G401.6 (cell line): Measurements from ENCODE around the gene BCLAF1.
A peak's percentile ranks its signal among the peaks of the same experiment; 100 is the strongest.
"Not testable (repeated sequence)": the region's sequence is repeated elsewhere in the genome, so short reads cannot be mapped to it uniquely, and the experiment has no call there.

Experiments used
- FAIRE-seq: peaks from 2 replicates; lab custom pipeline; 2012; peaks lifted over from hg19 to GRCh38; lab: Jason Lieb, UNC

The BCLAF1 gene

DNA sequence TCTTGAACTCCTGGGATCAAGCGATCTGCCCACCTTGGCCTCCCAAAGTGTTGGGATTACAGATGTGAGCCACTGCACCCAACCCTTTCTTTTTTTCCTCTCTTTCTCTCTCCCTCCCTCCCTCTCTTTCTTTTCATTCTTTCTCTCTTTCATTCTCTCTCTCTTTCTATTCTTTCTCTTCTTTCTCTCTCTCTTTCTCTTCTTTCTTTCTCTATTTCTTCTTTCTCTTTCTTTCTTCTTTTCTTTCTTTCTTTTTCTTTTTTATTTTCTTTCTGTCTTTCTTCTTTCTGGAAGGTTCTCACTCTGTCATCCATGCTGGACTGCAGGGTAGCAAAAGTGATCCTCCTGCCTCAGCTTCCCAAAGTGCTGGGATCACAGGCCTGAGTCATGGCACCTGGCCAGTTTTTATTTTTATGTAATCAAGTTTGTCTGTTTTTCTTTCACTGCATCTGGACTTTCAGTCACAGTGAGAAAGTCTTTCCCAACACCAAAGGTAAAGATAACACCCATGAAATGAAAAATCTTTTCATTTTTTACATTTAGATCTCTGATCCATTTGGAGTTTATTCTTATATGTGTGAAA lies 20.2 kb upstream of the BCLAF1 start:
- no peak for FAIRE-seq

DNA sequence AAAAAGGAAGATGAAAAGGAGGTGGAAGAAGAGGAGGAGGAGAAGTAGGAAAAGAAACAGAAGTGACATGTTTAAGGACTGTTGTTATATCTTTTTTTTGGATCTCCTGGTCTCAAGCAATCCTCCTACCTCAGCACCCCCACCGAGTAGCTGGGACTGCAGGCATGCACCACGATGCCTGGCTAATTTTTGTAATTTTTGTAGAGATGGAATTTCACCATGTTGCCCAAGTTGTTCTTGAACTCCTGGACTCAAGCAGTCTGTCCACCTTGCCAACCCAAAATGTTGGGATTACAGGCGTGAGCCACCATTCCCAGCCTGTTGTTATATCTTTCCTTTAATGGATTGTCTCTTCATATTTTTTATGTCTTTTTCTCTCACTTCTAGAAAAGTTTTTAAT lies 19.5 kb upstream of the BCLAF1 start:
- FAIRE-seq = no peak

DNA sequence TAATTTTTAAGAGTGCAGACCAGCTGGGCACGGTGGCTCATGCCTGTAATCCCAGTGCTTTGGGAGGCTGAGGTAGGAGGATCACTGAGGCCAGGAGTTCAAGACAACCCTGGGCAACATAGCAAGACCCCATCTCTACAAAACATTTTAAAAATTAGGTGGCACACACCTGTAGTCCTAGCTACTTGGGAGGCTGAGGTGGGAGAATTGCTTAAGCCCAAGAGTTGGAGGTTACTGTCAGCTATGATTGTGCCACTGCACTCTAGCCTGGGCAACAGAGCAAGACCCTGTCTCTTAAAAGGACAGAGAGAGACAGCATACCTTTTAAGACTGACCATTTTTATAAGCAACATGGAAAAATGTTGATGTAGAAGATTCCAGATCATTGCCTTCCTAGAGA lies 18.8 kb upstream of the BCLAF1 start:
- not testable (repeated sequence) for FAIRE-seq

DNA sequence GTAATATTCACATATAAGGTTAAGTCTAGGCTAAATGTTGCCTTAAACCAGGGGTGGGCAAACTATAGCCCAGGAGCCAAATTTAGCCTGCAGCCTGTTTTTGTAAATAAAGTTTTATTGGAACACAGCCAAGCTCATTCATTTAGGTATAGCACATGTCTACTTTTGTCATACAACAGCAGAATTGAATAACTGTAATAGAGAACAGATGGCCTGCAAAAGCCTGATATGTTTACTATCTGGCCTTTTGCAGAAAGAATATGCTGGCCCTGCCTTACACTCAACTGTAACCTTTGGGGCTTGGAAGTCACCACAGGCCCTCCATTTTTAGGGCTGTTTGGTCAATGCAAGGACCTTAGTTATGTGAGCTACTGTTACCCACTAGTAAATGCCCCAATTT lies 17.7 kb upstream of the BCLAF1 start:
- FAIRE-seq = no peak

DNA sequence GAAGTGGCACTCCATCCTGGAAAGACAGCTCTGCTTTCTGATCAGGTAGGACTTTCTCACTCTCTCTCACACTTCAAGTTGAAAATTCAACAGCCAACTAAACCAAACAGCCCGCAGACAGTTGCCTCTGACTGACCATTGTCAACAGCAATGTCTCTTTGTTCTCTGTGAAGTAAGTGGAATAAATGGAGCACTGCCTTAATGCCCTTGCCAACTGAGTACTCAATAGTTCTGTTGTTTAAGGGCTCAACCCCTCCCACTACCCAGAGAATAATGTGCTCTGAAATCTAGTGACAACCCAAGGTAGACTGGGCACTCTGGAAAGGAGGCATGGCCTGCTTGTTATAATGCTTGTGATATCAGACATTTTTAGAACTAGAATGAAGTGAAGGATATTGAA lies 16.8 kb upstream of the BCLAF1 start:
- no peak for FAIRE-seq

DNA sequence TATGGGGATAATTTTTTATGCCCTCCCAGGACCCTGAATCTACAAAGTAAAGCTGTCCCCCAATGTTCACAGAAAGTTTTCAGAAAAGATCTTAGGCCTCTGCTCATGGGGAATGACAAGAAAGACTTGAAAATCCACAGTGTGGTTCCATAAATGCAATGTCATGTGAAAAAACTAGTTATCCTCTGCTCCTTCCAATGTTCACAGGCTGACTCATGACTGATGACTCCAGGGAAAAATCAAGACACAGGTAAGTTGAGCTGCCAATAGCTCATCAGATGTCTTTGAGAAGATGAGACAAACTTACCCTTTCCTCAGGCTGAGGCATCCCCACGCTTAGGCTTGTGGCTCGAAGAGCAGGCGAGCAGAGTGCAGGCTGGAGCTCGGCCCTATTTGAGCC lies 14.8 kb upstream of the BCLAF1 start:
- no peak for FAIRE-seq

DNA sequence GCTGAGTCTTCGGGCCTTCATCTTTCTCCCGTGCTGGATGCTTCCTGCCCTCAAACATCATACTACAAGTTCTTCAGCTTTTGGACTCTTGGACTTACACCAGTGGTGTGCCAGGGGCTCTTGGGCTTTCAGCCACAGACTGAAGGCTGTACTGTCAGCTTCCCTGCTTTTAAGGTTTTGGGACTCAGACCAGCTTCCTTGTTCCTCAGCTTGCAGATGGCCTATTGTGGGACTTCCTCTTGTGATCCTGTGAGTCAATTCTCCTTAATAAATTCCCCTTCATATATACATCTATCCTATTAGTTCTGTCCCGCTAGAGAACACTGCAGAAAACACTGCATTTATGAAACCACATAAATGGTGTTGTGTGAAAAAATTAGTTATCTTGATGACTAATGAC lies 13.9 kb upstream of the BCLAF1 start:
- FAIRE-seq = no peak

DNA sequence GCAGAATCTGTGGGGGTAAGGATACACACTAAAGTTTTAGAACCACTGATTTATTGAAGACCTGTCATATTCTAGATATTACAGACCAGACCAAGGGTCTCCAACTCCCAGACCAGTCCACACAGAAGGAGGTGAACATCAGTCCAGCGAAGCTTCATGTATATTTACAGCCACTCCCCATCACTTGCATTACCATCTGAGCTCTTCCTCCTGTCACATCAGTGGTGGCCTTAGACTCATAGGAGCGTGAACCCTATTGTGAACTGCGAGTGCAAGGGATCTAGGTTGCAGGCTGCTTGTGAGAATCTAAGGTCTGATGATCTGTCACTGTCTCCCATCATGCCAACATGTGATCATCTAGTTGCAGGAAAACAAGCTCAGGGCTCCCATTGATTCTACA lies 5.0 kb upstream of the BCLAF1 start:
- no peak for FAIRE-seq

DNA sequence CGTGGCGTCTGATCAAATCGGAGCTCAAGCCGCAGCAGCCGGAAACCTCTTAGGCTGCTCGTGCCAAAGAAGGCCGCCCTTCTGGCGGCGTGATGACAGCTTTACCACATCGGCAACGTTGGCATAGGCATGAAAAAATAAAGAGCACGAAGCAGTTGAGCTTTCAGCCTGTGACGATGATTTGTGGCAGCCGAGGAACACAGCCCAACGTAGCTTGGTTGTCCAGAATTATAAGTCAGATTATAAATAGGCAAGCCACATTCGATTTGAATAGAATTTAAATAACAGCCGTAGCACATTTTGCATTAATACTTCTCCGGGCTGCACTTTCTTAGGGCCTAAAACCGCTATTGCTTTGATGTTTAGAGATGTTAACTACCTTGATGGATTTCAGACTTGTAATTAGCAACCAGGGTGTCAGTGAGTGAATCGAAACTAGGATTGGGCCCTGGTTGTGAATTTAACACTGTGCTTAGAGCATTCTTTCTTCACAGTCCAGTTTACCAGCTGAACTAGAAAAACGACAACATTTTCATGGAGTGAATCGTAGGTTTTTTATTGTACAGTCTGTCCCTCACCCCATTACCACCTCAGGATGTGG lies 864 bp upstream of the BCLAF1 start:
- no peak for FAIRE-seq

DNA sequence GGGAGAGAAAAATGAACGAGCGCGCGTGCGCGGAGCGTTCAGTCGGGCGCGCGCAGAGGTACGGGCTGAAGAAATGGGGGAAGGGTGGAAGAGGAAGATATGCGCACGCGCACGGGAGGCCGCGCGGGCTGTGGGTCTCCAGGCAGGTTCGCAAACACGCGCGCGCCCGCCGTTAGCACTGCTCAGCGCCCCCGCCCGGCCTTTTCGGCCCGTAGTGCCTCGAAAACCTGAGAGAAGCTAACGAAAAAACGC lies 393 bp downstream of the BCLAF1 start:
- FAIRE-seq = no peak

DNA sequence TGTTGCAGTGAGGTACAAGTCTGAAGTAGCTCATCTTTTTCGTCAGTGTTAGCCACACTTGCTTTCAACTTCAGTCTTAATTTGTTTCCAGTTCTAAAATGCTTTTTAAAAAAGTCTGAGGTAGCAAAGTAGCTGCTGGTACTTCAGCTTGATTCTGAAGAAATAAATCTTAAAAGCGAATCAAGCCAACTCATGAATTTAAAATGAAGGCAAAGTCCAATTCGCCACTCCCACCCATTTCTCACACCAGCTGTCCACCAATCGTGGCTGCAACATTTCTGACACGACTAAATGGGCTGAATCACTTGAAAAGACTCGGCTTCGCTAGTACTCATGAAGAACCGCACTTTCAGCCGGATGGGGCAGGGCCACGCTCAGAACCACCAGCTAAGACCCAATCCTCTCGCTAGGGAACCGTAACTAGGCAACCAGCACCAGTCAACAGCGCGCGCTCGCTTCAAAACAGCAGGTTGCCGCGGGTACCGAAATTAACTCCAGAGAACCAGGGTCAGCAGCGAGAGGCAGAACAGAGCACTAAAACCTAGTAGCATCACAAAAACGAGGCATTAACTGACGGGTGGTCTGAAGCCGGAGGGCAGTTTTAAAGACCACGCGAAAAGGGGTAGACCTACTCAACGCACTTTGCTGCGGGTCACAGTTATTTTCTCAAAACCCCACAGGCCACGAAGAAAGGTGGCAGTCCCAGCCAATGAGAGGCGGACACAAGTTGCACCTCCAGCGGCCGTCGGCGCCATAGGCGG lies 900 bp downstream of the BCLAF1 start:
- no peak for FAIRE-seq

DNA sequence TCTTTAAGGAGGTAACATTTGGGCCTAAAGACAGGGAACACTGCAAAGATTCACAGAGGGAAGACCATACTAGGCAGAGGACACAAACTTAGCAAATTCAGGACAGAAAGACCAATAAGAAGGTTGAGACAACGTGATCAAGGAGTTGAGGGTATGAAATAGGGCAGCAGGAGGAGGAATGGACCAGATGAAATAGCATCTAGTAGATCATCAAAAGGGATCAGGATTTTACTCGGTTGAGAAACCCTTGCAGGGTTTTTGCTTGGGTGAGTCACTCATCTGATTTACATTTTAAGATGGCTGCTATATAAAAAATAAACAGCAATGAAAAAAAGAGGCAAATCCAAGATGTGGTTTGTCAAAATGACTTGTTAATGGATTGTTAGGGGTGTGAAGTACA lies 4.7 kb downstream of the BCLAF1 start:
- no peak for FAIRE-seq

DNA sequence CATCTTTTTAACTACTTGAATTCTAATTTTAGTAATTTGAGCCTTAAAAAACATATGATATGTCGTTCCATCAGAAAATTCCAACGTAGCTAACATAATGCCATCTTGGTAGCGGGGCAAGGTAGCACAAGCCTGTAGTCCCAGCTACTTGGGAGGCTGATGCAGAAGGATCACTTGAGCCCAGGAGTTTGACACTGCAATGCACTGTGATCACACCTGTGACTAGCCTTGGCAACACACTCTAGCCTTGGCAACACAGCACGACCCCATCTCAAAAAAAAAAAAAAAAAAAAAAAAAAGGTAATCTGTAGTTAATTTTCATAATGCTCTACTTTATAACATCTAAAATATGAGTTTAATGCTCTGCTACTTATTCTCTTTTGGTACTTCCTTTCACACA lies 6.7 kb downstream of the BCLAF1 start:
- FAIRE-seq = no peak

DNA sequence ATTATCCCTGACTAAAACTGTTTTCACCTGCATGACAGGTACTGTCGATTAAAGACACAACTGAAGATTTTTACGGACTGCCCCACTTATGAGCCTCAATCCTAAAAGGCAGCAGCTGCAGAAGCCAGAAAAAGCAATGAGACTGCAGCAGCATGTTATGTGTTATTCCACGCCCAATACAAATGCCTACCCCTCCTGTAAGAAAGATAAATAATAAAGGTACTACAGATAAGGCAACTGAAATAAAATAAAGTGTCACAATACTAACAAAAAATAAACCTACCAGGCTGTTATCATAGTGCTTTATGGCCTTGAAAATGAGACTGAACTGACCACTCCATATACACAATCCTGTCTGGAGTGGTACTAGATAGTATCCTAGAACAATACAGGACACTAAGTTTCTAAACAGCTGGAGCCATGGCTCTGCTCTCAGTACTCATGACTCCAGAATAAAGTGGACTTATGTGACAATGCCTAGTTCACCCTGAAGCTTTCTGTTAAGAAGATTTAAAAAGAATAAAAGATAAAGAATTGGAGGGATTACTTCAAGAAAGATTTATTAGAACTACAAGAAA lies 9.5 kb downstream of the BCLAF1 start:
- FAIRE-seq = no peak

DNA sequence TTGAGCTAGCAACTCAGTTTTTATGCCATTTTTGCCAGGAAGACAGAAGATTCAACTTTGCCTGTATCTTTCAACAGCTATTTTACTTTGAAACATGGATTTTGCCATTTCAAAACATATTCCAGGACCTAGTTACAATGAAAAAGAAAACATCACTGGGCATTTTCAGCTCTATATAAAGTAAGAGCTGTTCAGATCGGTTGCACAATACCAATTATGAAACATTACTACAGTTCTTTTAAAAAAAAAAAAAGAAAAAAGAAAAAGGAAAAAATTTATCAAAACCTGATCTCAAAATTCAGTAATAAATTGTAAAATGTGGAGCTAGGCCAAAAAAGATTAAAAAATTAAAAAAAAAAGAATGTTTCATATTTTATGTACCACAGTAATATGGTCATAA lies 15.6 kb downstream of the BCLAF1 start:
- FAIRE-seq = no peak

DNA sequence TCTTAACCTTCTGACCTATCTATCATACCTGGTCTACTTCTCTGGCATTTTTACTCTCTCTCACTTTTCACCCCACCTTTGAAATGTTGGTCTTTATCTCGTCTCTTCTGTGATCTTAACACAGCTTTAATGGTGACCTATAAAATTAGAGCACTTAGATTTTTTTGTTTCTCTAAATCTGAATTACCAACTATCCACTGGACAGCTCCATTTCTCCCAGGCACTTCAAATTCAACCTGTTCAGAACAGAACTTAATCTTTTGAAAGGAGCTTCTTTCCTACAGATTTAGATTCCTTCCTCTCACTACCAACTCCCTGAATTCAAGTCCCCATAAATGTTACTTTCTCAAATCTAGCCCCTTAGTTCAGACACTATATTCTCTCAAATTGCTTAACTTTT lies 24.5 kb downstream of the BCLAF1 start:
- FAIRE-seq = no peak

DNA sequence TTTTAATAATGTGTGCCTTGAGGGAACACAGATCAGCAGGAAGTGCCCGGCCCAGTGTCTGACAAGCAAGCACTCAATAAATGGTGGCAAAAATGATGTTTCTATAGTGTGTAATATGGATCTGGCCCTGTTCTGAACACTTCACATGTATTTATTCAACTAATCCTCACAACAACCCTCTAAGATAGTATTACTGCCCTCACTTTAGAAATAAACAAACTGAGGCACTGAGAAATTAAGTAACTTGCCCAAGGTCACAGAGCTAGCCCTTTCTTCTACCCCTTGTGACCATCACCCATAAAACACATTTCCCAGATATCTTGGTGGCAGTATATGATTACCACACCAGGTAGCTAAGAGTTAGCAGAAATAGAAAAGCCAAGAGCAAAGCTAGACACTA lies 26.7 kb downstream of the BCLAF1 start:
- no peak for FAIRE-seq

DNA sequence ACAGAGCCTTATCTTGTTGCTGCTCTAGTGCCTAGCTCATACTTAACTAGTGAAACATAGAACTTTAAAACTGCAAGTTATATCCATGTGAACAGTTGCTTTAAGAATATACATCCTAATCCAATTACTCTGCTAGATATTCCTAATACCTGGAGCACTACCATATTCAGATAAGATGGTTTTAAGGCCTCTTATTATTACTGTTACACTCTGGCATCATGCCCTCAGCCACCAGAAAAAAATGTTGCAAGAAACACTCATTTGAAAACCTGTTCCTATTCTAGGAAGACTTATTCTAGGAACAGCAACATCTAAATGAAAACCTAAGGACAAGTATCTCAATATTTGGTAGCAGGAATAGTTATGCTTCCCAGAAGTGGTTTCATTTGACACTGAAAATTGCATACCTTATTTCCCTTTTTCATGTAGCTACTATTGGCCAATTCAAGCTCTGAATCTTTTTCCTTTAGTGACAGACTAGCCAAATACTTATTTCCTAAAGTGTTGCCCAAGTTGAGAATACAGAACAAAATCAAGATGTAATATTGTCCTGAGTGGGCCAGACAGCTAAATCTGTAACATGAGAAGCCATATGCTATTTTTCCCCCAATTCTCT lies 34.7 kb downstream of the BCLAF1 start:
- no peak for FAIRE-seq

DNA sequence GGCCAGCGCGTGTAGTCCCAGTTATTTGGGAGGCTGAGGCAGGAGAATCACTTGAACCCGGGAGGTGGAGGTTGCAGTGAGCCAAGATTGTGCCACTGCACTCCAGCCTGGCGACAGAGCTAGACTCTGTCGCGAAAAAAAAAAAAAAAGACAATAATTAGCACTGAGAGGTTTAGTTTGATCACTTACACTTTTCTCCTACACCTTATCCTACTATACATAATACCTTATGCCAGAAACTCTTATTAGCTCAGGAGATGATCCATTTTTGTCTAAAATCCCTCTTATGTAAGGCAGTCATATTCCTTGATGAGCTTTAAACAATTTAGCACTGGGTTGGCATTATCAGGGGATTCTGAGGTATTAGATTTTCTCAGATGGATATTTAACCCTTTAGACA lies 35.9 kb downstream of the BCLAF1 start:
- FAIRE-seq = no peak

DNA sequence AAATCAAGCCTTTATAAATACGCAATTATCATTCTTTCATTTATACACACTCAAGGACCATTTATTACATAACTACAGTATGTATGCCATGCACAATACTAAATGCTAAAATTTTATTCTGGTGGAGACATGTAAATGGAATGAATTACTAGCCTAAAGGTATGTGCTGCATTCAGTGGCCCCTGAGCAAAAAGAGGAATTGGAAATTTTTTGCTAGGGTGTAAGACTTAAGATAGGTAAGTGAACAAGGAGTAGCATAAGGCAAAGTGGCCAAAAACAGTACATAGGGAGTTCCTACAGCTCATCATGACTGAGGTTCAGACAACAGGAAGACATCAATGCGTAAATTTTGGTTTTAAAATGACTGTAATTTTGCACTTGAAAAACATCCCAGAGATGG lies 37.2 kb downstream of the BCLAF1 start:
- no peak for FAIRE-seq

DNA sequence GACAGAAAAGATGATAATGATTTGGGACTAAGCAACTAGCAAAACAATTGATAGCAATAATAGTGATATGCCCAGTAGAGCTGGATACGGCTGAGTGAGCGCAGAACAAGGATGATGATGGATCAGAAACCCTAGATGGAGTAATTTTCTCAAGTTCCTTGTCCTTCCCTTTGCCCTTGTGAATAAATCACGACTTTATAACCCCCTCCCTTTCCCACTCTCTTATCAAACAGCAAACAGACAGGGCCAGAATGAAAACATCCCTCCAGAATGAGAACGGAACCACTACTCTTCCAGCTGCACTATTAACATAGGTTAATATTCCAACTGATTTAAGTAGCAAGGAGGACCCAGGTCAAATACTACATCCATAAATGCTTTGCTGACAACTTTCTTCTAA lies 38.3 kb downstream of the BCLAF1 start:
- FAIRE-seq = no peak

DNA sequence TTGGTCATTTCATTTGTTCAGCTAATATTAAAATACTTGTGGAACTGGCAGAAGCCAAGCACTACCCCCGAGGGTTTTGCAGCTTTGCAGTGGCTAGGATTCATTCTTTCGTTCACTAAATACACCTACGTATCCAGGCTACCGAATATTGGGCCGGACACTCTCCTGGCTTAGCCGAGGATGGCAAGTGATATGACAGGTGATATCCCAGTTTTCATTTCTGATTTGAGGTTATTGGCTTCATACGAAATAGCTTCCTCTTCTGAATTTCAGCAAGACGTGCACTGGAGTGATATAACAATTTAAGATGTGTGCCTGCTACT lies 39.0 kb downstream of the BCLAF1 start:
- FAIRE-seq = no peak

DNA sequence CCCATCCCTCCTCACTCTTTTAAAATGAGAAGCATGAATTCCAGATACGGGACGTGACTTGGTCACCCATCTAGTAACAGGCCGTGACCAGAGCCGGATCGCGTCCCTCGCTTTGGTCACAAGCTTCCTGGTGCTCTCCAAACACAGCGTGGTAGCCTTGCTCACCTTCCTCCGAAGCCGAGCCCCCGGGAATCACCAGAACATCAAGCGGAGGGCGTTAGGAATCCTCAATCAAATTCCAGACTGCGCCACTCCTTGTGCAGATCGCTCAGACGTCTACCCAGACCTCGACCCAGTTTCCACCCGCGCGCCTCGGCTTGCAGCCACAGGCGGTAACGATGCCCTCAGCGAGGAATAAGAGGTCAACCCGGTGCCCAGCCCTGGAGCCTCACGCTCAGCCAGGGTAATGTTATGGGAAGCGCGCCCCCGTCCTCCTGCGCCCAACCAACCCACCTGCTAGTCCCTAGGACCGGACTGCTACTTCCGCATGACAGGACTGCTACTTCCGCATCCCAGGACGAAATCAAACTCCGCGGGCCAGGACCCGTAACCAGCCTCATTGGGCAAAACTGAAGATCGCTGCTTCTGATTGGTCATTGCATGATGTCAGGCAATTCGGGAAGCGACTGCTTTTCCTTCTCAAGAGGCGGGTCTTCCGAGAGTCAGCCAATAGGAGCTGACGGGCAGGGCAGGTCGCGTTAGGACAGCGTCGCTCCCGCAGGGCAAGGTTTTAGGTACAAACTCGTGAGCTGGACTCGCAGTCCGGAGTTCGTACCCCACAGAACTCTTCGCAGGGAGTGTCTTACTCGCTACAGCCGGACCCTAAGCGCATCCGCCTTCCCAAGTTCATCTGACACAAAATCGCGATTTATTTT lies 39.6 kb downstream of the BCLAF1 start, which contains the start of gene MTFR2:
Gene MTFR2 (minus strand): TSS at position 501 of the 875 bp plus-strand sequence. CDS start 1,212 bp downstream, outside the sequence.
- FAIRE-seq = peak; percentile 99
